A549 treated with CORT108297 at 1 μM for 4 hours (cell line): ENCODE measurements around the gene ZNF318. TPM values are rescaled to one million over a fixed set of nuclear protein-coding genes. Genes with fewer than 3 reads are reported as not detected.

Experiments
- total RNA-seq: library from RNA; stranded (reverse); fragments of 200-300 nt; extraction: Qiagen RNA extraction; gene quantifications from 5 replicates; pipeline ENCODE4 v1.2.3, GENCODE V29; 2022

Gene ZNF318
- 3.6 to 5.9 TPM (median 5.3 TPM) in 5 replicates for total RNA-seq

GRCh38 chr6:43369174-43370002, at the start of gene ZNF318:
Gene ZNF318, minus strand, starts transcription at chr6:43369647. Its CDS starts 282 bp downstream, at chr6:43369365.

GRCh38 chr6:43308101-43308989, 61.1 kb downstream of the ZNF318 start, which contains the start of gene CRIP3:
Gene CRIP3, minus strand, starts transcription at chr6:43308826. Its CDS starts 34 bp downstream, at chr6:43308792.

GRCh38 chr6:43297644-43298564, 71.5 kb downstream of the ZNF318 start, which contains the start of gene SLC22A7:
Gene SLC22A7, plus strand, starts transcription at chr6:43298260. Its CDS starts 99 bp downstream, at chr6:43298359.

Other genes with a start within 250 kb of the ZNF318 start
- 13.7 to 19.0 TPM (median 16.3 TPM) in 5 replicates for gene SRF, start 198.4 kb downstream of the ZNF318 start, total RNA-seq
- gene CUL9, start 187.5 kb downstream of the ZNF318 start, total RNA-seq, result 6.6 to 11.6 TPM (median 9.9 TPM) in 5 replicates
- gene DNPH1, start 140.2 kb downstream of the ZNF318 start, total RNA-seq, result 70.9 to 113 TPM (median 104 TPM) in 5 replicates
- 0.03 to 0.06 TPM (median 0.05 TPM) in 5 replicates for gene TTBK1, start 126.2 kb downstream of the ZNF318 start, total RNA-seq
- gene SLC22A7, start 71.4 kb downstream of the ZNF318 start, total RNA-seq, result not detected in 5 replicates
- gene CRIP3, start 60.8 kb downstream of the ZNF318 start, total RNA-seq, result 0.44 to 1.1 TPM (median 0.52 TPM) in 5 replicates
- gene ABCC10, start 57.9 kb upstream of the ZNF318 start, total RNA-seq, result 6.0 to 13.1 TPM (median 10.5 TPM) in 5 replicates
- 3.5 to 8.2 TPM (median 7.0 TPM) in 5 replicates for gene DLK2, start 85.9 kb upstream of the ZNF318 start, total RNA-seq
- gene TJAP1, start 107.9 kb upstream of the ZNF318 start, total RNA-seq, result 17.3 to 20.8 TPM (median 20.1 TPM) in 5 replicates
- 0.63 to 1.4 TPM (median 1.3 TPM) in 5 replicates for gene LRRC73, start 140.7 kb upstream of the ZNF318 start, total RNA-seq
- gene YIPF3, start 147.3 kb upstream of the ZNF318 start, total RNA-seq, result 68.9 to 77.0 TPM (median 70.5 TPM) in 5 replicates
- gene POLR1C, start 147.4 kb upstream of the ZNF318 start, total RNA-seq, result 44.5 to 60.7 TPM (median 49.6 TPM) in 5 replicates
- 24.7 to 29.7 TPM (median 29.3 TPM) in 5 replicates for gene XPO5, start 206.4 kb upstream of the ZNF318 start, total RNA-seq
- gene POLH, start 206.5 kb upstream of the ZNF318 start, total RNA-seq, result 6.9 to 10.9 TPM (median 9.4 TPM) in 5 replicates